ENCODE measurements around the gene MYCN.
"Not testable (repeated sequence)": the region's sequence is repeated elsewhere in the genome, so short reads cannot be mapped to it uniquely, and the experiment has no call there.

Gene MYCN

DNA sequence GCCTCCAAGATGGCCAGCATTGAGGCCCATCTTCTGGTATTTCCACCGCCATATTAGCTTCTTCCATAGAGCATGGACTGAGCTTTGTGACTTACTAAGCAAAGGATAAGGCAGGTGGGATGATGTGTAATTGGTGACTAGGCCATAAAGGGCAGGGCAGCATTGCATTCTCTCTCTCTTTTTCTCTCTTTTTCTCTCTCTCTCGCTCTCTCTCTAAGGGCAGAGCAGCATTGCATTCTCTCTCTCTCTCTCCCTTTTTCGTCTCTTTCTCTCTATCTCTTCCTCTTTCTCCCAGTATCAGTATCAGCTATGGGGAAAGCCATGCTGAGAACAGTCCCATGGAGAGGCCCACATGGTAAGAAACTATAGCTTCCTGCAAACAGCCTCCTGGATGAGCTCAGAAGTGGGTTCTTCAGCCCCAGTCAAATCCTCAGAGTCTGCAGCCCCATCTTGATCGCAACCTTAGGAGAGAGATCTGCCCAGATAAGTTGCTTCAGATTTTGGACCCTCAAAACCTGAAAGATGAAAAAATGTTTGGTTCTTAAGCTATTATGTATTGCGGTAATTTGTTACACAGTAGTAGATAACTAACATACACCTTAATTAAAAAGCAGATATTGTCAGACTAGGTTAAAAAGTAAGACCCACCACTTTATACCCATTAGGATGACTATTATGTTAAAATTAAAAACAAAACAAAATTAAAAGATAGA lies 39.1 kb upstream of the MYCN start:
- DNase-seq (ENCODE audit: extremely low spot score), result no peak
- ChIA-PET POLR2A (no interaction called here), CTCF (no interaction called here)
- no peak for TF ChIP-seq FOXK2 (IDR thresholded peaks at IDR 0.05)
- TF ChIP-seq LEF1 (IDR thresholded peaks at IDR 0.05; ENCODE audit: borderline replicate concordance), result no peak
- no peak for TF ChIP-seq NFRKB (IDR thresholded peaks at IDR 0.05)
- no peak for TF ChIP-seq ZNF384 (IDR thresholded peaks at IDR 0.05)
- TF ChIP-seq, protein P1, sequence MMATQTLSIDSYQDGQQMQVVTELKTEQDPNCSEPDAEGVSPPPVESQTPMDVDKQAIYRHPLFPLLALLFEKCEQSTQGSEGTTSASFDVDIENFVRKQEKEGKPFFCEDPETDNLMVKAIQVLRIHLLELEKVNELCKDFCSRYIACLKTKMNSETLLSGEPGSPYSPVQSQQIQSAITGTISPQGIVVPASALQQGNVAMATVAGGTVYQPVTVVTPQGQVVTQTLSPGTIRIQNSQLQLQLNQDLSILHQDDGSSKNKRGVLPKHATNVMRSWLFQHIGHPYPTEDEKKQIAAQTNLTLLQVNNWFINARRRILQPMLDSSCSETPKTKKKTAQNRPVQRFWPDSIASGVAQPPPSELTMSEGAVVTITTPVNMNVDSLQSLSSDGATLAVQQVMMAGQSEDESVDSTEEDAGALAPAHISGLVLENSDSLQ (IDR thresholded peaks at IDR 0.05), result no peak
- TF ChIP-seq CTBP1 (IDR thresholded peaks at IDR 0.05; ENCODE audit: borderline replicate concordance), result no peak
- TF ChIP-seq SP1 (IDR thresholded peaks at IDR 0.05), result no peak
- no peak for TF ChIP-seq HDGF (IDR thresholded peaks at IDR 0.05; ENCODE audit: borderline replicate concordance)

DNA sequence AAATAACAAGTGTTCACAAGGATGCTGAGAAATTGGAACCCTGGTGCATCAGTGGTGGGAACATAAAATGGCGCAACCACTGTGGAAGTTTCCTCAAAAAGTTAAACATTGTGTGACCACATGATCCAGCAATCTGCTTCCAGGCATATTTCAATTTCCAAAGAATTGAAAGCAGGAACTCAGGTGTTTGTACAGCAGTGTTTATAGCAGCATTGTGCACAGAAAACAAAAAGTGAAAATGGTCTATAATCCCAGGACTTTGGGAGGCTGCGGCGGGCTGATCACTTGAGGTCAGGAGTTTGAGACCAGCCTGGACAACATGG lies 38.6 kb upstream of the MYCN start:
- no peak for DNase-seq (ENCODE audit: extremely low spot score)
- ChIA-PET POLR2A (no interaction called here), CTCF (no interaction called here)
- TF ChIP-seq FOXK2 (IDR thresholded peaks at IDR 0.05), result no peak
- no peak for TF ChIP-seq NFRKB (IDR thresholded peaks at IDR 0.05)
- no peak for TF ChIP-seq FOXM1 (IDR thresholded peaks at IDR 0.05; ENCODE audit: borderline replicate concordance)
- TF ChIP-seq LEF1 (IDR thresholded peaks at IDR 0.05; ENCODE audit: borderline replicate concordance), result no peak
- TF ChIP-seq TARDBP (IDR thresholded peaks at IDR 0.05), result no peak
- no peak for TF ChIP-seq CTBP1 (IDR thresholded peaks at IDR 0.05; ENCODE audit: borderline replicate concordance)
- no peak for TF ChIP-seq HDGF (IDR thresholded peaks at IDR 0.05; ENCODE audit: borderline replicate concordance)
- no peak for TF ChIP-seq ARNT (IDR thresholded peaks at IDR 0.05)

DNA sequence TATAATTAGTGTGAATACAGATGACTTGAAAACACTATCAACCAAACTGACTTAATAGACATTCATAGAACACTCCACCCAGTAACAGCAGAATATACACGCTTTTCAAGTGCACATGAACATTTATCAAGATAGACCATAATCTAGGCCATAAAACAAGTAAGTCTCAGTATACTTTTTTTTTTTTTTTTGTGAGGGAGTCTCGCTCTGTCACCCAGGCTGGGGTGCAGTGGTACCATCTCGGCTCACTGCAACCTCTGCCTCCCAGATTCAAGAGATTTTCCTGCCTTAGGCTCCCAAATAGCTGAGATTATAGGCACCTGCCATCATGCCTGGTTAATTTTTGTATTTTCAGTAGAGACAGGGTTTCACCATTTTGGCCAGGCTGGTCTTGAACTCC lies 36.4 kb upstream of the MYCN start:
- CTCF ChIA-PET, result not testable (repeated sequence)

DNA sequence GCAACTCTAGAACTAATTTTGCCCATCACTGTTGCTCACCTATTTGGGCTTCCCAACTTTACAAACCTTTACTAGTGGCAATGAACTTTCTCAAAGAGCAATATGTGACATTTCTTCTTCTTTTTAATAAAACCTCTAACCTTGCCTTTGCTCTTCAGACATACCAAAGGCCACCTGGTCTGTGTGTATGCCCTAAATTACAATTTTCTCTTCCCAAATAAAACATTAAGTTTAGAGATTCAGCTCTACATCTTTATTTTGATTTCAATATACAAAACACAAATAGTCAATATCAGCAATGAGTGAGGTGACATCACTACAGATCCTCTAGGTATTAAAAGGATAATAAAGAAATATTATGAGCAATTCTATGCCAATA lies 35.1 kb upstream of the MYCN start:
- ChIA-PET CTCF (interaction anchor here (0.7 kb wide), 1 partner anchor 317 kb away, joined by 3 read pairs; no protein-coding TSS in a partner anchor), POLR2A (no interaction called here)

More for the DNA sequence above, 36.4 kb upstream of the MYCN start:
- POLR2A ChIA-PET; DNase-seq (ENCODE audit: extremely low spot score): not testable (repeated sequence)

DNA sequence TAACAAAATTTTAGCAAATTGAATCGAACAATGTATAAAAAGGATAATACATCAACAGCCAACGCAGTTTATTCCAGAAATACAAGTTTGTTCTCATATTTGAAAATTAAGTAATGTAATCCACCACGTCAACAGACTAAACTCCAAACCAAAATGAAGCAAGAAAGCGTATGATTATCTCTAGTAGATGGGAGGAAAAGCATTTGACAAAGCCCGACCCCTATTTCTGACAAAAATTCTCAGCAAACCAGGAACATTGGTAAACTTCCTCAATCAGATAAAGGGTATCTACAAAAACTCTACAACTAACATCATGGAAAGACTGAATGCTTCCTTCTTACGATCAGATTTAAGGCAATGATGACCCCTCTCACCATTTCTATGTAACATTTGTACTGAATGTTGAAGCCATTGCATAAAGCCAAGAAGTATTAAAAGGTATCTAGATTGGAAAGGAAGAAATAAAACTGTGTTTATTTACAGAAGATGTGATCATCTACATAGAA lies 34.3 kb upstream of the MYCN start:
- TF ChIP-seq ZNF384 (IDR thresholded peaks at IDR 0.05), result no peak
- no peak for TF ChIP-seq CTBP1 (IDR thresholded peaks at IDR 0.05; ENCODE audit: borderline replicate concordance)
- no peak for TF ChIP-seq FOXM1 (IDR thresholded peaks at IDR 0.05; ENCODE audit: borderline replicate concordance)
- no peak for TF ChIP-seq BHLHE40 (IDR thresholded peaks at IDR 0.05; ENCODE audit: borderline replicate concordance)
- no peak for TF ChIP-seq ARNT (IDR thresholded peaks at IDR 0.05)
- no peak for TF ChIP-seq SUZ12 (IDR thresholded peaks at IDR 0.05)
- no peak for TF ChIP-seq LEF1 (IDR thresholded peaks at IDR 0.05; ENCODE audit: borderline replicate concordance)
- TF ChIP-seq SP1 (IDR thresholded peaks at IDR 0.05), result no peak
- TF ChIP-seq FOXA1 (IDR thresholded peaks at IDR 0.05), result no peak
- no peak for TF ChIP-seq TARDBP (IDR thresholded peaks at IDR 0.05)
- TF ChIP-seq L3MBTL2 (conservative IDR thresholded peaks at IDR 0.05), result no peak
- no peak for TF ChIP-seq HDGF (IDR thresholded peaks at IDR 0.05; ENCODE audit: borderline replicate concordance)
- TF ChIP-seq FOXK2 (IDR thresholded peaks at IDR 0.05), result no peak
- ChIA-PET POLR2A (no interaction called here), CTCF (no interaction called here)
- DNase-seq (ENCODE audit: extremely low spot score), result no peak

More for the DNA sequence above, 35.1 kb upstream of the MYCN start:
- TF ChIP-seq ZNF384 (IDR thresholded peaks at IDR 0.05) (no peak), SUZ12 (IDR thresholded peaks at IDR 0.05) (no peak), FOXK2 (IDR thresholded peaks at IDR 0.05) (no peak), SP1 (IDR thresholded peaks at IDR 0.05) (no peak), LEF1 (IDR thresholded peaks at IDR 0.05; ENCODE audit: borderline replicate concordance) (no peak), ELF4 (IDR thresholded peaks at IDR 0.05) (no peak), BHLHE40 (IDR thresholded peaks at IDR 0.05; ENCODE audit: borderline replicate concordance) (no peak), FOXA1 (IDR thresholded peaks at IDR 0.05) (no peak), L3MBTL2 (conservative IDR thresholded peaks at IDR 0.05) (no peak), CTBP1 (IDR thresholded peaks at IDR 0.05; ENCODE audit: borderline replicate concordance) (no peak), TARDBP (IDR thresholded peaks at IDR 0.05) (no peak), FOXM1 (IDR thresholded peaks at IDR 0.05; ENCODE audit: borderline replicate concordance) (no peak), ARNT (IDR thresholded peaks at IDR 0.05) (no peak), NFRKB (IDR thresholded peaks at IDR 0.05) (no peak), HDGF (IDR thresholded peaks at IDR 0.05; ENCODE audit: borderline replicate concordance) (no peak)
- DNase-seq (ENCODE audit: extremely low spot score), result no peak

DNA sequence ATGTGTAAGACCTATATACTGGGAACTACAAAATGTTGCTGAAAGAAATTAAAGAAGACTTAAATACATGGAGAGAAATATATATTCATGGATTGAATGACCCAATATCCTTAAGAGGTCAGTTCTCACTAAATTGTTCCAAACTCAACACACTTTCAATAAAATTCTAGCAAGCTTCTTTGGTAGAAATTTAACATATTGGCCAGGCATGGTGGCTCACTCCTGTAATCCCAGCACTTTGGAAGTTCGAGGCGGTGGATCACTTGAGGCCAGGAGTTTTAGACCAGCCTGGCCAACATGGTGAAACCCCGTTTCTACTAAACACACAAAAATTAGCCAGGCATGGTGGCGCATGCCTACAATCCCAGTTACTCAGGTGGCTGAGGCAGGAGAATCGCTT lies 33.6 kb upstream of the MYCN start:
- TF ChIP-seq BHLHE40 (IDR thresholded peaks at IDR 0.05; ENCODE audit: borderline replicate concordance) (no peak), CTBP1 (IDR thresholded peaks at IDR 0.05; ENCODE audit: borderline replicate concordance) (no peak), HDGF (IDR thresholded peaks at IDR 0.05; ENCODE audit: borderline replicate concordance) (no peak), FOXA1 (IDR thresholded peaks at IDR 0.05) (no peak), LEF1 (IDR thresholded peaks at IDR 0.05; ENCODE audit: borderline replicate concordance) (no peak), NFRKB (IDR thresholded peaks at IDR 0.05) (no peak), TARDBP (IDR thresholded peaks at IDR 0.05) (no peak), SUZ12 (IDR thresholded peaks at IDR 0.05) (no peak), FOXK2 (IDR thresholded peaks at IDR 0.05) (no peak), ZNF384 (IDR thresholded peaks at IDR 0.05) (no peak)
- DNase-seq (ENCODE audit: extremely low spot score), result no peak
- ChIA-PET CTCF (no interaction called here), POLR2A (no interaction called here)

DNA sequence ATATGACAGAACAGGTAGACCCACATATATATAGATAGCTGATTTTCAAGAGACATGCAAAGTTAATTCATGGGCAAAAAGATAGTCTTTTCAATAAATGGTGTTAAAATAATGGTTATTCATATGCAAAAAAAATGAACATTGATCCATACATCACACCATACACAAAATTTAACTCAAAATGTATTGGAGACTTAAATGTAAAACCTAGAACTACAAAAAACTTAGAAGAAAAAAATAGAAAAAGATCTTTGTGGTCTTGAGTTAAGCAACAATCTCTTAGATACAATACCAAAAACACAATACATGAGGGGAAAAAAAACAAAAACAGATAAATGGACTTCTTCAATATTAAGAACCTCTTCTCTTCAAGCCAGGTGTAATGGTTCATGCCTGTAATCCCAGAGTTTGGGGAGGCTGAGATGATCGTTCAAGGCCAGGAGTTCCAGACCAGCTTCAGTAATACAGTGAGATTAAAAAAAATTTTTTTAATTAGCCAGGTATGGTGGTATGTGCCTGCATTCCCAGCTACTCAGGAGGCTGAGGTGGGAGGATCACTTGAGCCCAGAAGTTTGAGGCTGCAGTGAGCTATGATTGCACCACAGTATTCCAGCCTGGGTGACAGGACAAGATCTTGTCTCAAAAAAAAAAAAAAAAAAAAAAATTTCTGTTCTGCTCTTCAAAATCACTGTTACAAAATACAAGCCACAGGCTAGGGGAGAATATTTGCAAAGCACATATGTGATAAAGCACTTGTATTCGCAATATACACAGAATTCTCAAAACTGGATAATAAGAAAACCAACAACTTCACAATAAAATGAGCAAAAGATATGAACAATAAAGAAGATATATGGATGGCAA lies 32.7 kb upstream of the MYCN start:
- ChIA-PET POLR2A (no interaction called here), CTCF (no interaction called here)
- DNase-seq (ENCODE audit: extremely low spot score), result no peak
- no peak for TF ChIP-seq NFRKB (IDR thresholded peaks at IDR 0.05)
- TF ChIP-seq SUZ12 (IDR thresholded peaks at IDR 0.05), result no peak
- no peak for TF ChIP-seq TARDBP (IDR thresholded peaks at IDR 0.05)
- TF ChIP-seq CTBP1 (IDR thresholded peaks at IDR 0.05; ENCODE audit: borderline replicate concordance), result no peak
- TF ChIP-seq LEF1 (IDR thresholded peaks at IDR 0.05; ENCODE audit: borderline replicate concordance), result no peak
- TF ChIP-seq SP1 (IDR thresholded peaks at IDR 0.05), result no peak
- TF ChIP-seq, protein P1 (IDR thresholded peaks at IDR 0.05), result no peak
- TF ChIP-seq FOXM1 (IDR thresholded peaks at IDR 0.05; ENCODE audit: borderline replicate concordance), result no peak
- TF ChIP-seq HDGF (IDR thresholded peaks at IDR 0.05; ENCODE audit: borderline replicate concordance), result no peak
- TF ChIP-seq L3MBTL2 (conservative IDR thresholded peaks at IDR 0.05), result no peak
